T-helper 2 cell treated with Interferon-gamma antibody and Interleukin-4, amounts not matched to agents 5 μg/mL and 100 μg/mL, for 36 hours (primary cell): ENCODE data around the gene DCDC2B.
"Not testable (repeated sequence)": the region's sequence is repeated elsewhere in the genome, so short reads cannot be mapped to it uniquely, and the experiment has no call there.

Experiments
- DNase-seq: peaks from one replicate; pipeline ENCODE4 v3.0.0; 2021; ENCODE audit warnings: low spot score
- H3K27ac Mint-ChIP-seq: one replicate; pipeline ENCODE4 v1.8.0; 2021; ENCODE audit warnings: mild to moderate bottlenecking, mixed read lengths
- H3K27me3 Mint-ChIP-seq: one replicate; pipeline ENCODE4 v1.8.0; 2021; ENCODE audit warnings: low read depth, mixed read lengths
- H3K36me3 Mint-ChIP-seq: one replicate; pipeline ENCODE4 v1.8.0; 2021; ENCODE audit warnings: low read depth, mixed read lengths
- H3K4me1 Mint-ChIP-seq: one replicate; pipeline ENCODE4 v1.8.0; 2021; ENCODE audit warnings: low read depth, mixed read lengths
- H3K4me3 Mint-ChIP-seq: one replicate; pipeline ENCODE4 v1.8.0; 2022; ENCODE audit warnings: mild to moderate bottlenecking, moderate library complexity, mixed read lengths
- H3K9me3 Mint-ChIP-seq: one replicate; pipeline ENCODE4 v1.8.0; 2021; ENCODE audit warnings: mixed read lengths

DCDC2B gene

DNA sequence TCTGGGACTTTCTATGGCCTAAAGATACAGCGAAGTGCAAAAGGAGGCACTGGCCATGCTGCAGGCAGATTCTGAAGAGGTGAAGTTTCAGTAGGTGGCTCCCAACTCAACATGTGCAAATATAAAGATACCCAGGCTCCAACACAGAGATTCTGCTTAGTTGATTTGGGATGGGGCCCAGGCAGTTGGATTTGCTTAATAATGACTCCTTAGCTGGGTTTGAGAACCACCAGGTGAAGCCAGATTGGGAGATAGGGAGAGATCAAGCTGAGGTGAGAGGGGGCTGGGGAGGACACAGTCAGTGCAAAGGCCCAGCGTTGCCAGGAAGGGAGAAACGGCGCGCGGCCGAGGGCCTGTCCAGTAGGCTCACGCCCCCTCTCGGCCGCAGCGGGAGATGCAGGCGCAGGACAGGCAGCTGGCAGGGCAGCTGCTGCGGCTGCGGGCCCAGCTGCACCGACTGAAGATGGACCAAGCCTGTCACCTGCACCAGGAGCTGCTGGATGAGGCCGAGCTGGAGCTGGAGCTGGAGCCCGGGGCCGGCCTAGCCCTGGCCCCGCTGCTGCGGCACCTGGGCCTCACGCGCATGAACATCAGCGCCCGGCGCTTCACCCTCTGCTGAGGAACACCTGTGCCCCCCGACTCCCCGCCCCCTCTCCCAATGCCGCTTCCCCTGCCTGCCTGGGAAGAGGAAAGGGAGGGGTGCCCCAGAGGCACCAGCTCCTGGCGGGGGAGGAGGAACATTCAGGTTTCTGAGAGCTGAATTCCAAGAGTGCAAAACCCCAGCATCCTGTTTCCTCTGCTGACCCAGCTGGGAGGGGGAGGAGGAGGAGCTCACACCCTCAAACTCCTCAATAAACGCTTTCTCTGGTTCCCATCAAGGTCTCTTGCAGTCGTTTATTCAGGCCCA lies 39.3 kb downstream of the DCDC2B start:
- Mint-ChIP-seq H3K27ac (peak overlapping the region; percentile 98), H3K4me3 (peak overlapping the region; percentile 99), H3K27me3 (no peaks in the 10 kb centered on the region), H3K9me3 (no peaks in the 10 kb centered on the region), H3K36me3 (peaks cover 19% of the 10 kb centered on the region), H3K4me1 (peaks cover 29% of the 10 kb centered on the region)
- DNase-seq, result peak; percentile 83

DNA sequence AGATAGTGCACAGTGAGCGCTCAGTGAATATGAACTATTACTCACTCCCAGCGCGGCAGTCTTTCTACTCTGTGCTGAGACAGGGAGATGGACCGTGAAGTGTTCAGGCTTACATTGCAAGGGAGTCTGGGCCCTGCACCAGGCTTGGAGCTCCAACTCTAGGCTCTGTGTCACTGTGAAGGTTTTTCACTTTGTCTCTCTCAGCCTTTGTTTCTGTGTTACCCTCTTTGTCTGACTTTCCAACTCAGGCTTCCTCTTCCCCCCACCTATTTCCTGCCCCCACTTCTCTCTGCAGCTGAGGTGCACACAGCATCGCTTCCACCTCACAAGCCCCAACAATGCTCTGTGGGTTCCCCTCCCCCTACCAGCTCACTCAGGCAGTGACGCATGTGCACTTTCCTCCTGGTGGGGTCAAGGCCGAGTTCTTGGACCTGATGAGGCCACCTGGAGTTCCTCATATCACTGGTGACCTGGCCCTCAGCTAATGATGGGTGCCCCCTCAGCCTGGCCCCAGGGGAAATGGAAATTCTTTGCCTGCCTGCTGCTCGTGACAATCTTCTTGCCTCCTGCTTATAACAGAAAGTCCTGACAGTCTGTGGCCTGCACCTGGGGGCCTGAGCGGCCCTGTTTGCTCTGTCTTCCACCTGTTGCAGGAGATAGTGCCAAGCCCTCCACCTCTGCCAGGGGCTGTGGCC lies 41.1 kb downstream of the DCDC2B start:
- H3K4me3 Mint-ChIP-seq, result peak overlapping the region; percentile 99
- H3K9me3 Mint-ChIP-seq, result no peaks in the 10 kb centered on the region
- peaks cover 38% of the 10 kb centered on the region for H3K4me1 Mint-ChIP-seq
- peaks cover 29% of the 10 kb centered on the region for H3K36me3 Mint-ChIP-seq
- H3K27ac Mint-ChIP-seq, result peak overlapping the region; percentile 98
- peak; percentile 83 for DNase-seq
- H3K27me3 Mint-ChIP-seq, result no peaks in the 10 kb centered on the region

GRCh38 chr1:32250893-32251716 lies 42.2 kb downstream of the DCDC2B start, which contains the start of gene LCK:
Gene LCK, plus strand, starts transcription at chr1:32251265. Its CDS starts 23,065 bp downstream, at chr1:32274330.
- Mint-ChIP-seq H3K4me1 (peaks cover 43% of the 10 kb centered on the region), H3K27ac (peak within 1 kb of the TSS; percentile 98), H3K9me3 (no peaks in the 10 kb centered on the region), H3K4me3 (peak within 1 kb of the TSS; percentile 99), H3K27me3 (no peaks in the 10 kb centered on the region), H3K36me3 (peaks cover 35% of the 10 kb centered on the region)
- peak; percentile 75 for DNase-seq

GRCh38 chr1:32255072-32256071 lies 46.5 kb downstream of the DCDC2B start:
- Mint-ChIP-seq H3K27ac (peak overlapping the region; percentile 90), H3K36me3 (peaks cover 58% of the 10 kb centered on the region), H3K9me3 (no peaks in the 10 kb centered on the region), H3K4me3 (peak overlapping the region; percentile 88), H3K27me3 (no peaks in the 10 kb centered on the region), H3K4me1 (peaks cover 38% of the 10 kb centered on the region)
- DNase-seq, result peak; percentile 37

DNA sequence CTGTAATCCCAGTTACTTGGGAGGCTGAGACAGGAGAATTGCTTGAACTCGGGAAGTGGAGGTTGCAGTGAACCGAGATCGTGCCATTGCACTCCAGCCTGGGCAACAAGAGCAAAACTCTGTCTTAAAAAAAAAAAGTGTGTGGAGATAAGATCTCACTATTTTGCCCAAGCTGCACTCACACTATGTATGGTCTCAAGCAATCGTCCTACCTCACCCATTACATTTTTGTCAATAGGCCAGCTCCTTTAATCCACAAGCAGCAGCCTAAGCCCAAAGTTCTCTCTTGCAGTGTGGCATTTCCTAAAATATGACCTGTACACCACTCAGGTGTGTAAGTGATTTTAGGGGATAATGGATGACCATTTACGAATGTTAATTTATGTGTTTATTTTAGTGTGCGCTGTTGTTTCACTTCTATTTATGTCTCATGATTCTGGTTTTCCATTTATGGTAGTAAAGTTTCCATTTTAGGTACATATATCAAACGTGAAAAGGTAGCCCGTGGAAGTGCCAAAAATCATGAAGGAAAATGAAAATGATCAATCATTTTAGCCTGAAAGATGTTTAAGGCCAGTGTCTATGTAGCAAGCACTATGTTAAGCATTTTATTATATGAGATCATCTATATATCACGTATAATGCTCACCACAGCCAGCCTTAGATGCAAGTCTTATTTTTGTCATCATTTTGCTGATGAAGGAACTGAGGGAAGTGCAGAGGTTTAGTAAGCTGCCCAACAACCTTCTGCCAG lies 47.8 kb downstream of the DCDC2B start:
- Mint-ChIP-seq H3K4me3 (peak overlapping the region; percentile 72), H3K27ac (peak overlapping the region; percentile 85), H3K36me3 (peaks cover 61% of the 10 kb centered on the region), H3K27me3 (no peaks in the 10 kb centered on the region), H3K4me1 (peaks cover 36% of the 10 kb centered on the region), H3K9me3 (no peaks in the 10 kb centered on the region)
- DNase-seq, result peak; percentile 28

GRCh38 chr1:32257227-32257508 lies 48.3 kb downstream of the DCDC2B start:
- Mint-ChIP-seq H3K4me1 (peaks cover 36% of the 10 kb centered on the region), H3K9me3 (no peaks in the 10 kb centered on the region), H3K36me3 (peaks cover 56% of the 10 kb centered on the region), H3K4me3 (peak overlapping the region; percentile 72), H3K27ac (peak overlapping the region; percentile 85), H3K27me3 (no peaks in the 10 kb centered on the region)
- DNase-seq, result no peak

- H3K9me3 Mint-ChIP-seq, H3K27ac Mint-ChIP-seq, H3K27me3 Mint-ChIP-seq, DNase-seq, H3K4me3 Mint-ChIP-seq: not testable (repeated sequence)
- Mint-ChIP-seq H3K4me1 (peaks cover 36% of the 10 kb centered on the region), H3K36me3 (peaks cover 41% of the 10 kb centered on the region)
Measured at GRCh38 chr1:32263236-32263593, 54.3 kb downstream of the DCDC2B start.

DNA sequence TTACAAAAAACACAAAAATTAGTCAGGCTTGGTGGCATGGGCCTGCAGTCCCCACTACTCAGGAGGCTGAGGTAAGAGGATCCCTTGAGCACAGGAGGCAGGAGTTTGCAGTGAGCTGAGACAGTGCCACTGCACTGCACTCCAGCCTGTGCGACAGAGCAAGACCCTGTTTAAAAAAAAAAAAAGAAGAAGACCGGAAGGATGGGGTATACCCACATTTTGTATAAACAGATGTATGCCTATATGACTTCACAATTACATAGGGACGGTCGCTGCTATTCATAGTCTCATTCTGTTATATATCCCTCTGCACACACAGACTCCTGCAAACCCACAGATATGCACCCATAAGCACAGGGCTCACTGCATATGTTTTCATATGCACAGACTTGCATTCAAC lies 54.9 kb downstream of the DCDC2B start:
- H3K9me3 Mint-ChIP-seq, result peaks cover 3% of the 10 kb centered on the region
- no peak for DNase-seq

More for the DNA sequence above, 54.9 kb downstream of the DCDC2B start:
- Mint-ChIP-seq H3K27ac (peak overlapping the region; percentile 83), H3K4me3 (peak overlapping the region; percentile 56), H3K27me3 (no peaks in the 10 kb centered on the region), H3K36me3 (peaks cover 41% of the 10 kb centered on the region), H3K4me1 (peaks cover 36% of the 10 kb centered on the region)
